ENCODE measurements around the gene AGMO.

The AGMO gene

GRCh38 chr7:15498465-15498864 lies 63.4 kb downstream of the AGMO start:
- DNase-seq (ENCODE audit: low spot score) = no peak

DNA sequence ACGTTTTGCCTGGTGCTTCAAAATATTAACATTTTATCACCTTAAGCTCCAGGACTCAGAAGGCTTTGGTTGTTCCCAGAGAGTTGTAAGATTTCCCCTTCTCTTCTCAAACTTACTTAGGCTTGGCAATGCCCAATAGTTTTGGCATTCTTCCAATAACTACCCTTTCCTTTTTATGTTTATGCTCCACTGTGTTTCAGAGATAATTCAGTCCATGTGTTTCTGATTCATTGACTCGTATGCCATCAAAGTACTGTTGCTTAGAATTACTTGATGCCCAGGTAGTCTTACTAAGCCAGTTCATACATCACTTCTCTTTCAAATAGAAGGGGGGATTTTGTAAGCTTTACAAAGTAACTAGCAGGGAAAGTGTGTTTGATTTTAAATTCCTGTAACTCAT lies 66.6 kb downstream of the AGMO start:
- no peak for DNase-seq (ENCODE audit: low spot score)

DNA sequence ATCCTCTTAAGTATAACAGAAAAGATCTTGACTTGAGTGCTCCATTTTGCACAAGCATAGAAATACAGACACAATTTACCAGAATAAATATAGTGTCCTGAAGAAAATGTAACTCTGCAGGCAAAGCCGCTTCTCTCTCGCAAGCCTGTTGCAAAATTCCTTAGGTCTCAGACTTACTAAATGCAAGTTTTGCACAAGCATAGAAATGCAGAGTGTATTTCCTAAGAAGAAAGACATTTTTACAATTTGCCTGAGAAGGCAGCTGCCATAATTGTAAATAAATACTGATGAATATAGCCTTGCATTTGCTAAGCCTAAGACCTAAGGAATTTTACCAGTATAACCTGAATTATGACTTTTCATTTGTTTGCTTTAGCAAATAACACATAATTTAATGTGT lies 67.1 kb downstream of the AGMO start:
- DNase-seq (ENCODE audit: low spot score) = no peak

- DNase-seq (ENCODE audit: low spot score) = no peak
Measured at GRCh38 chr7:15491361-15491760, 70.5 kb downstream of the AGMO start.

GRCh38 chr7:15490291-15490690 lies 71.5 kb downstream of the AGMO start:
- no peak for DNase-seq (ENCODE audit: low spot score)

GRCh38 chr7:15489861-15490260 lies 72.0 kb downstream of the AGMO start:
- DNase-seq (ENCODE audit: low spot score) = no peak

DNA sequence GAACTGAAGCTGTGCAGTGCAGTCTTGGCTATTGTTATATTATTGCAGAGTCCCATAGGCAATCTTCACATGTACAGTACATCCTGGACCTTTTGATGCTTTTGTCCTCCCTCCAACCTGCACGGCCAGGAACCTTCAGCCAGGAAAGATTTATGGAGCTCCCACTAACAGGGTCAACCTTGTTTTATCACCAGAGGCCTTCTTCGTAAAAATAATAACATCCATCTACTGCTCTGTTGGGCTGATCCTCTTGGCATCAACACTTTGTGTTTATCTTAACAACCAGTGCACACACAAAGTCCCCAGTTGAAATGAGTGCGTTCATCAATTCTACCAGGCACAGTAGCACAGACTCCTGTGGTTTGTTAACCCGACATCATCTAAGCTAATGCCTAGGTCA lies 72.4 kb downstream of the AGMO start:
- no peak for DNase-seq (ENCODE audit: low spot score)

DNA sequence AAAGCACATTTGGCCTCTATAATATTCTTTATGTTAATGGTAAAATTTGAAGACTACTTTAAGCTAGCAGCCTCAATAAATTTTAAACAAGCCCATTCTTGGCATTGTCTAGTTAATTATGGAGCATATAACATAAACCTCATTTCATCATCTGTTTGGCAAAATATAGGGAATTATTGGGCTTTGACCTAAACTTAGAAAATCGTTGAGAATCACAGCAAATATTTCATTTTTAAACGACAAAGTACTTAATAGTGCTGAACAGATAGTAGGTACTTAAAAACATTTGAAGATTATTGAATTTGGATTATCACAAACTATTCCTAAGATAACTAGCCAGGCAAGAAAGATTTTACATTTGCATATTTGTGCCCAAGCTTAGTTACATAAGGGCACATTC lies 73.4 kb downstream of the AGMO start:
- no peak for DNase-seq (ENCODE audit: low spot score)

- no peak for DNase-seq (ENCODE audit: low spot score)
Measured at GRCh38 chr7:15487896-15488295, 73.9 kb downstream of the AGMO start.

- DNase-seq (ENCODE audit: low spot score) = no peak
Measured at GRCh38 chr7:15485998-15486397, 75.8 kb downstream of the AGMO start.

GRCh38 chr7:15485431-15485830 lies 76.4 kb downstream of the AGMO start:
- no peak for DNase-seq (ENCODE audit: low spot score)

GRCh38 chr7:15481132-15481531 lies 80.7 kb downstream of the AGMO start:
- DNase-seq (ENCODE audit: low spot score) = no peak

DNA sequence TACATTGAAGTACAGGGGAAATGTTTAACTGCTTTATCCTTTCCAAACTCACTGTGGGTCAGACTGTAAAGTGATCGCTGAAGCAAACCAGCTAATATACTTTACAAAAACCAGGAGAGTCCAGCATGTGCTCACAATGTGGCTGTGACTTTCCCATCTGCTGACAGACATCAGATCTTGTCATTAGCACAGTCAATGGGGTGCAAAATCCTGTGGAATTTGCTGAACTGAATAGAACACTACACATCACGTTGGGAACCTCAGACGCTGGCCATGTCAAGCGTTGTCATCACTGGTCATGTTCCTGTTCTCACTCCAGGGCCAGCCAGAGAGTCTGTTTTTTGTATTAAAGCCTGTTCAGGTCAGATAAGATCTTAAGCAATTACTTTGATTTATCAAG lies 83.4 kb downstream of the AGMO start:
- no peak for DNase-seq (ENCODE audit: low spot score)

DNA sequence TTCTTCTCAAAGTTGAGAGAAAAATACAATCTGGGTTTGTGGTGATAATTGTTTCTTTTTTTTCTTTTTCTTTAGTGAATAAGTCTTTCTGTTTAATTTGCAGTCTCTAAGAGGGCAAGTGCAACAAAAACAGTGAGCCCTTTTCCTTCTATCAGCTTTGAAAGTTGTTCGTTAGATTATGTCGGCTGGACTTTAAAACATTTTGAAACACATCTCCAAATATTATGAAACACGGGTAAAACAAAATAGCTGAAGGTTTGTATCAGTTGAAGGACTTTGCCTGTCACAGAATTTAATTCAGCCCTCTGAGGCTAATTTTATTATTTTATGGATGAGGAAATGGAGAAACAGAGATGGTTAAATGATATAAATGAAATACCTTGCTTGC lies 85.3 kb downstream of the AGMO start:
- DNase-seq (ENCODE audit: low spot score) = no peak

DNA sequence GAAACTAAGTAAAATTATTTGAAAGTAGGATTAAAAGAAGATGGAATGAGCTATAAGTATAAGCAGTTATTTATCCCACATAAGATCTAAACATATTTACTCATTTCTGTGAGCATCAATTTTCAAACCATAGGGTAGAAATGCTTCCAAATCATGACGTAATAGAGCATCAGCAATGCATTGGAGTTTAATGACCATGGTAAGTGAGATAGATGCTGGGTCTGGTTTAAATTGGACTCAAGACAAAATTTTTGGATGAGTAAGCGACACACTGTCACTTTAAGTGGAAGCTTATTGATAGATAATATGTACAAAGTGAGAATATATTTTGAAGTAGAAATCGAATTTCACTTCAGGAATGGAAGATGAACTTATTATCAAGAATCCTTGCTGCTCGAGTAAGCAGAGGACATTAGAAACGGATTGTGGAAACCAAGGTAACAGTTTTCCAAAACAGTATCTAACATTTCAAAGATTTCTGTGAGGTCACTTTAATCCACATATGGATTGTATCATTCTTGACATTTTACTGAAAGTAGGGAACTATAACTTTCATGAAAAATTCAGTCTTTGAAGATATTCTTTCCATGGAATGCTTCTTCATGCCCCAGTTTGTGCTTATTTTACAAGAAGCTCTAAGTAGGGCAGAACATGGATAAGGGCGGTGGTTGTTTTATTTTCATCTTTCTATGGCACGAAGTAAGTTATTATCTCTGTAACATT lies 85.8 kb downstream of the AGMO start:
- DNase-seq (ENCODE audit: low spot score) = no peak

- no peak for DNase-seq (ENCODE audit: low spot score)
Measured at GRCh38 chr7:15471669-15471950, 90.2 kb downstream of the AGMO start.

GRCh38 chr7:15470825-15471668 lies 90.8 kb downstream of the AGMO start:
- no peak for DNase-seq (ENCODE audit: low spot score)

DNA sequence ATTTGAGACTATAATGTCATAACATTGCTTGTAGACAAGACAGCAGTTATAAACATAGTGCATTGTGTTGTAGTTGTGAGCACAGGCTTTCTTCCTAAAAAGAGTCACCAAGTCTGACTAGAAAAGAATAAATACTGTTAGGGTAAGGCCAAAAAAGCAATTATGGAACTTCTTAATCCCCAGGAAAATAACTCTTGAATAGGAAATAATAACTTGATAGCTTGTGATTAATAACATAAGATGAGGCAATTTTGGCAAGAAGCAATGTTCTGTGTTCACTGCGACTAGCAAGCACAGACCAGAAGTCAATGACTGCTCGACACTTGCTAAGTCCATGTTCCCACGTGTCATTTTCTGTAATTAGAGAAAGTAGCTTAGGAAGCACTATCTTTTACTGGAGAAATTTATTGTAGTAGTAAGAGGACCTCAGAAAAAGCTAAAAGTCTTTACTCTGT lies 97.1 kb downstream of the AGMO start:
- no peak for DNase-seq (ENCODE audit: low spot score)

- no peak for DNase-seq (ENCODE audit: low spot score)
Measured at GRCh38 chr7:15463801-15464666, 97.8 kb downstream of the AGMO start.

GRCh38 chr7:15462721-15463389 lies 99.0 kb downstream of the AGMO start:
- no peak for DNase-seq (ENCODE audit: low spot score)

DNA sequence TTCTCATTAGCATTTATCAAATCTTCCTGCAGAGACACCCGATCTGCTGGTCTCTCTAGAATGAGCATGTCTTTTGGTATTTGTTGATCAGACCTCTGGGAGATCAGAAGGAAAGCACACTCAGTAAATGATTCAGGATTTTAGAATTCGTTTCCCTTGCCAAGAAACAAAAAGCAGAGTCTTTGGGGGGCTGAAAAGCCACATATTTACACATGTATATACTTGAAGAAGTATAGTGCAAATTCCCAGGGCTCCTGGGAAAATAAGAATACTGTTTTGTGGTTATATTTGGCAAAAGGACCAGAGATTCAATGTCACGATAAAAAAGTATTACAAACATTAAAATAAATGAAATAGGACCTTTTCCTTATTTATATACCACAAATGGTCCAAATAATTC lies 100.2 kb downstream of the AGMO start:
- no peak for DNase-seq (ENCODE audit: low spot score)

DNA sequence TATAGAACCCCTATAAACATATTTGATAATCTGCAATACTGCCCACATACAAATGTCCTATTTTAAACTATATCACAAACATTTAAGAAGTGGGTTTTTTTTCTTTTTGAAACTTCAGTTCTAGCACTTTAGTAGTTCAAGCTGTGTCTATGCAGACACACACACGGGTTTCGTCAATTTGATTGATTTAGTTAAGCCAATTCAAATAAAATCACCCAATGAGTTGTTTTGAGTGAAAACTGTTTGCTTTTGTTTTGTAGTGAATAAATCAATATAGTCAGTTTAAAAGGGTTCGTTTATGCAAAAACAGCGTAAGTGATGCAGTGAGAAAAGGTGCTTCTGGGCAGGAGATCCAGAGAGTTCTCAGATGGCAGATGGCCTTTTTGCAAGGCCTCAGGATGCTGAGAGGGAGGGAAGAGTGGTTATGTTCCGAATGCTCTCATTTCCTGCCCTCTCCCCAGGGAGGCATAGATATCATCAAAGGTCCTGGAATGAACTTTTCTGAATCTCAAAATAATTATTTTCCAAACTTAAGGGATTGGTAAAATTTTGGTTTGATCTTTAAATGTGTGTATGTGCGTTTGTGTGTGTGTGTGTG lies 102.7 kb downstream of the AGMO start:
- DNase-seq (ENCODE audit: low spot score) = no peak

Data from globus pallidus (tissue), 1 donor.